GM18502 (cell line): ENCODE measurements around the gene TNNI3.
A peak's percentile ranks its signal among the peaks of the same experiment; 100 is the strongest.

ENCODE experiments used
- ATAC-seq: cut with Tn5 transposase; IDR thresholded peaks from one replicate; pipeline ENCODE4 v1.9.1; 2021; ENCODE audit warnings: mild to moderate bottlenecking; ENCODE audit not compliant: unreplicated experiment, poor library complexity

The TNNI3 gene

DNA sequence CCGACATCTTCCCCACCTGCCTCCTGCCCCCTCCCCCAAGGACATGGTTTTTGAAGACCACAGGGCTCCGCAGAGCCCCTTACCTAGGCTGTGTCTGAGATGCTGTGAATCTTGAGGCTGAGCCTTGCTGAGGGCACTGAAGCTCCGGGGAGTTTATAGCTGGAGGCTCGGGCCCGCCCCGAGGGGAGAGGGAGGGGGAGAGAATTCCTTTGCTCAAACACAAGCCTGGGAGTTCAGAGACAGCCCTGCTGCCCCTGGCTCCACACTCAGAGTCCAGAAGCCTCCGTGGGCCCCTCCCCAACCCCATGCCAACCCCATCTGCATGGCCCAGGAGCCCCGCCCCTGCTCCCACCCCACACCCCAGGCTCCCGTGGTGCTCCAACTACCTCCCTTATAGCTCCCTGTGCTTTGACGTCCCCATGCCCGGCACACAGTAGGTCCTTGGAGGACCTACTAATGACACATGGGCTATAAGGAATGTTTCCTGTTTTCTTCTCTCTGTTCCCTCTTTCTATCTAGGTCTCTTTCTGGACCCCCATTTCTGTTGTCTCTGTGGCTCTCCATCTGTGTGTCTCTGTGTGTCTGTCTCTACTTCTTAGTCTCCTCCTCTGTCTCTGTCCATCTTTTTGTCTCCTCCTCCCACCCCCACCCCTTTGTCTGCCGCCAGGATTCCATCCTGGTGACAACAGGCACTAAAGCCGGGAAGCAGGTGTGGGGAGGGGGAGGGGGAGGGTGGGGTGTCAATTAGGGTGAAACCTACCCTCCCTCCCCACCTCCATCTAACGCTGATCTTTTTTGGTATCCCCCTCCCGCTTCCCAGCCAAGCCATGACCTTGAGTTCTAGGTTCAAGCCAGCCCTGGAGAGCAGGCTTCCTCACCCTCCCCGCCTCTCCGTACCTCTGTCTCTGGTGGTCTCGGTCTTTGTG, 8.2 kb downstream of the TNNI3 start, which contains the start of gene TNNT1:
Gene TNNT1, minus strand, starts transcription at position 129 of the 926 bp plus-strand sequence. CDS start 2,049 bp downstream, outside the sequence.
- no peak for ATAC-seq

GRCh38 chr19:55147545-55148251, 9.8 kb downstream of the TNNI3 start:
- ATAC-seq, result no peak

- ATAC-seq, result no peak
Observed at GRCh38 chr19:55146705-55147273, 10.7 kb downstream of the TNNI3 start.

DNA sequence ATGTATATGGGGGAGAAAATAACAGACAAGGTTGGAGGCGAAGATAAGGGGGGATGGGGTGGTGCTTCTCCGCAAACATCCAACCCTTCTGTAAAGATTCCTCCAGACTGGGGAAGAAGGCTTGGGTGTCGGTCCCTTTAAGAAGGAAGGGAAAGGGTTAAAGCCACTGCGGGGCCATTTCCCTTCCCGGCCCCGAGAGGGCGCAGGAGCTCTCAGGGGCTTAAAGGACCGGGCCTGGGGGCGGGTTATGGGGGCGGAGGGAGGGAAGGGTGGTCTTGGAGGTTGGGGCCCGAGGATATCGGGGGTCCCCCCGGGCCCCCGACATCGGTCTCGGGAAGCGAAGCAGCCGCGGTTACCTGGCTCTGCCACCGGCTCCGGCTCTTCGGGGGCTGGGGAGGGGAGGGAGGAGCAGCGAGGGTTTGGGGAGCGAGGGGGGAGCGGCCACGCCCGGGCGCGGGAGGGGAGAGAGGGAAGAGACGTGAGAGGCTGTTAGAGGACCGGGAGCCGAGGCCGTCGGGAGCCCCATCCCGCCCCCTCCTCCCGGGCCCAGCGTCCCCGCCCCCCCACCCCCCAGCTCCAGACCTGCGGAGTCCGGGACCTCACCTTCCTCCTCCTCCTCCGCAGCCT, 11.3 kb downstream of the TNNI3 start:
- no peak for ATAC-seq

DNA sequence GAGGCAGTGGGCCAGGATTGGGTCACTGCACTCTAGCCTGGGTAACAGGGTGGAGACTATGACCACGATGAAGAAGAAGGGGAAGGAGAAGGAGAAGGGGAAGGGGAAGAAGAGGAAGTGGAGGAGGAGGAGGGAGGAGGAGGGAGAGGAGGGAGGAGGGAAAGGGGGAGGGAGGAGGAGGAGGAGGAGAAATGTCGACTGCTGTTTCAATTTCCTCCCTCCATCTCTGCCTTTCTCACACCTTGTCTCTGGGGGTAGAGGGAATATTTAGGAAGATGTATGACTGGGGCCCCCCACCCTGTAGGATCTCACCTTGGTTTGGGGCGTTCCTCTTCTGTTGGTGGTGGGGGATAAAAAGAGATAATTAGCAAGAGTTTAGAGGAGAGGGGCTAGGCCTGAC, 12.3 kb downstream of the TNNI3 start:
- no peak for ATAC-seq

GRCh38 chr19:55141696-55142095, 15.8 kb downstream of the TNNI3 start:
- no peak for ATAC-seq

- no peak for ATAC-seq
Observed at GRCh38 chr19:55137915-55138314, 19.6 kb downstream of the TNNI3 start.

DNA sequence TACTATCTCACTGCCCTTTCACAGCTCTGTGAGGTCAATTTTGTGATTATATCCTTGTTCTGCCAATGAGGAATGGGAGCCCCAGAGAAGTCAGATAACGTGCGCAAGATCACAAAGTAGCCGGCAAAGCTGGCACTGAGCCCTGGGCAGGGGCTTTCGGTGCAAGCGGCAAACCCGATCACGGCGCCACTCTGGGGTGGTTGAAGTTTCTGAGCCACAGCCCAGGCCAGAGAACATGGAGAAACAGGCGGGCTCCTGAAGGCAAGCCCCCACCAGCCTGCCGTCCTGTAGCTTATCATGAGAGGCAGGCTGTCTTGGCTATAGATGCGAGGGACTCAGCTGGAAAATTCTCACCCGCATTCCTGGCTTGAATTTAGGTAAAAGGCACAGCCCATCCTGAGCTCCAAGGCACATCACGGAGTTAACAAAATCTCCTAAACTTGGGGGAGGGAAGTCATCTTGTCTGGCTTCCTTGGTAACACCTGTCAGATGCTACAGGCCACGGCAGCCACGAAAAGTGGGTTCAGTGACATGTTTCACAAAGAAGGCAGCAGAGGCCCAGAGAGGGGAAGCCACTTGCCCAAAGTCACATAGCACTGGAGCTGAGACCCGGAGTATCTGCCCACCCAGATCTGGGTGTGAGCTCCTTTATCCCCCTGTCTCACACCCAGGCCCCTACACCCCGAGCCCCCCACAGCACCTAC, 21.0 kb downstream of the TNNI3 start:
- ATAC-seq, result no peak

- no peak for ATAC-seq
Observed at GRCh38 chr19:55134736-55135135, 22.8 kb downstream of the TNNI3 start.

- no peak for ATAC-seq
Observed at GRCh38 chr19:55133639-55134444, 23.7 kb downstream of the TNNI3 start.

- ATAC-seq, result no peak
Observed at GRCh38 chr19:55132453-55133129, 24.9 kb downstream of the TNNI3 start.

DNA sequence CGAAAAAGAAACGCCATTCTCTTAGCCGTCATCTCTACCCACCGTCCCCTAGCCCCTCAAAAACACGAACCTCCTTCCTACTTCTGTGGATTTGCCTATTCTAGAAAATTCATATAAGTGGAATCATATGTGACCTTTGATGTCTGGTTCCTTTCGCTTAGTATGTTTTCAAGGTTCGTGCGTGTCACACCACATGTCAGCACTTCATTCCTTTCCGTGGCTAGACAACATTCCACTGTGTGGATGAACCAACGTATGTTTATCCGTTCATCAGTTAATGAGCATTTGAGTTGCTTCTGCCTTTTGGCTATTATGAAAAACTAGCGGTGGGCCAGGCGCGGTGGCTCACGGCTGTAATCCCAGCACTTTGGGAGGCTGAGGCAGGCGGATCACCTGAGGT, 26.1 kb downstream of the TNNI3 start:
- no peak for ATAC-seq

GRCh38 chr19:55119053-55119452, 38.5 kb downstream of the TNNI3 start:
- ATAC-seq, result no peak

DNA sequence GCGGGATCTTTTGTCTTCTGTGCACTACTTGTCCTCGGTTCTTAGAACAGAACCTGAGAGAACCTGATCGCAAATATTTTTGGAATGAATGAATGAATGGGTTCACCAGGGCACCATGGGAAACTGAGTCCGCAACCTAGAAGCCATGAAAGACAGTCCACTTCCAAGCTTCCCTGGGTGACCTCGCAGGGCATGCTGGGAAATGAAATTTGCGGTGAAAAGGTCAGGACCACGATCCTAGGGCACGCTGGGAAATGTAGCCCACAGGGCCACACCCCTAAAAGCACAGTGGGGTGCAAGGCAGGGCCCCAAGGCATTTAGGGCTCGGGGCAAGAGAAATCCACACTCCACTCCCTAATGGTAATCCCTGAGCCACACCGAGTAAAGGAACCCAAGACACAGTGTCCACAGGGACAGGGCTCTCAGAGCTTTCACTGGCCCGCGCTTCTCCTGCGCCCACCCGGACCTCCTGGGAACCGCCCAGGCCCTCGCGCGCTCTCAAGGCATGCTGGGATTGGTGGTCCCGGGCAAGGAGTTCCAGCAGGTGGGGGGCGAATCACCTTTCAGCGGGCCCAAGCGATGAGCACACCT, 39.0 kb downstream of the TNNI3 start:
- no peak for ATAC-seq

GRCh38 chr19:55117663-55118391, 39.7 kb downstream of the TNNI3 start:
- peak; percentile 79 for ATAC-seq

DNA sequence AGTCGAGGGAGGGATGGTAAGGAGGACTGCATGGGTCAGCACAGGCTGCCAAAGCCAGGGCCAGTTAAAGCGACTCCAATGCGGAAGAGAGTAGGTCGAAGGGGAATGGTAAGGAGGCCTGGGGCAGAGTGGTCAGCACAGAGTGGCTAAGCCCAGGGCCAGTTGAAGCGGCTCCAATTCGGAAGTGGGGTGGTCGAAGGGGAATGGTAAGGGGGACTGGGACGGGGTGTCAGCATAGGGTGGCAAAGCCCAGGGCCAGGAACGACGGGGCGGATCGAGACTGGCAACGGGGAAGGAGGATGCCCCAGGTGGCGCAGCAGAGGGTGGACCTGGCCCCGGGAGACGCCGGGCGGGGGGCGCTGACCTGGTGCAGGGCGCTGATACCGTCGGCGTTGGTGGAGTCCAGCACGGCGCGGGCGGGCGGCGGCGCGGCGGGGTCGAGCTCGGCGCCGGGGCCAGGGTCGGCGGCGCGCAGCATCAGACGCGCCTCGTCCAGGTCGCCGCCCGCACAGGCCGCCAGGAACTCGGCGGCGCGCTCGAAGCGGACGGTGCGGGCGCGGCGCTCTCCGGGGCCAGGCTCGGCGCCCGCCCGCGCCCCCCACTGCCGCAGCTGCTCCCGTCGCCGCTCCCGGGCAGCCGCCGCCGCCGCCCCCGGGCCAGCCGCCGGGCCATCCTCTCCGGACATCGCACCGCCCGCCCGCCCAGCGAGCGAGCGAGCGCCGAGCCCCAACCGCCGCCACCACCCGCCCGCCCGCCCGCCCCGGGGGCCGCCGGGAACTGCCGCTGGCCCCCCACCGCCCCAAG, 40.5 kb downstream of the TNNI3 start, which contains the start of gene PPP1R12C:
Gene PPP1R12C, minus strand, starts transcription at position 779 of the 804 bp plus-strand sequence. Its CDS starts 94 bp downstream, at position 685.
- ATAC-seq, result peak; percentile 7
